Transverse colon (tissue), 4 donors: ENCODE data around the gene MAST4. TPM values are rescaled to one million over a fixed set of nuclear protein-coding genes. Genes with fewer than 3 reads are reported as not detected.
A peak's percentile ranks its signal among the peaks of the same experiment; 100 is the strongest.

Source experiments
- DNase-seq: peaks from one replicate; pipeline ENCODE4 v3.0.0-alpha.2; 2019
- H3K27ac ChIP-seq, 4 donors: fragments of 200-600 bp; sonication (generic); 2 replicates each; pipeline ENCODE4 v1.5.1; 2016 to 2018; ENCODE audit warnings: inconsistent platforms in 4 of 4
- H3K27me3 ChIP-seq: fragments of 200-600 bp; sonication (generic); 2 replicates; pipeline ENCODE4 v1.5.1; 2017; ENCODE audit warnings: inconsistent platforms
- H3K36me3 ChIP-seq, 4 donors: fragments of 200-600 bp; sonication (generic); 2 replicates each; pipeline ENCODE4 v1.5.1; 2017 to 2019; ENCODE audit warnings: inconsistent platforms in 4 of 4
- H3K4me1 ChIP-seq, 4 donors: fragments of 200-600 bp; sonication (generic); 2 replicates each; pipeline ENCODE4 v1.5.1; 2017 to 2020; ENCODE audit warnings: inconsistent platforms in 4 of 4
- H3K4me3 ChIP-seq, 4 donors: fragments of 200-600 bp; sonication (generic); 1 replicate in 1 of 4; 2 replicates in 3 of 4; pipeline versions ENCODE4 v1.5.1 to v1.6.1; 2017 to 2019; ENCODE audit warnings: inconsistent platforms in 4 of 4
- H3K9me3 ChIP-seq, 2 donors: fragments of 200-600 bp; sonication (generic); 2 replicates each; pipeline ENCODE4 v1.5.1; 2017 to 2019; ENCODE audit warnings: inconsistent platforms in 2 of 2
- EP300 ChIP-seq: sonication (generic); formaldehyde crosslinking; IDR thresholded peaks from one replicate; pipeline ENCODE4 v1.6.1; 2017; ENCODE audit warnings: antibody characterized with exemption, low read depth
- POLR2A ChIP-seq: fragments of 450-650 bp; IDR thresholded peaks from one replicate; pipeline ENCODE4 v1.6.1; 2016; ENCODE audit warnings: antibody characterized with exemption, mild to moderate bottlenecking, moderate library complexity
- POLR2AphosphoS5 ChIP-seq, 3 donors: sonication (generic); formaldehyde crosslinking; IDR thresholded peaks; one replicate each; pipeline ENCODE4 v1.6.1; 2016; ENCODE audit warnings: antibody characterized with exemption in 3 of 3
- WGBS, 2 donors: methylation state at CpG; one replicate each; pipeline ENCODE4 v1.1.5; 2018; ENCODE audit warnings: low coverage in 1 of 2; 5-methylcytosine and 5-hydroxymethylcytosine counted together
- in situ Hi-C, 4 donors: fragments of 200-750 bp; cut with MboI; loops; one replicate each; pipeline versions ENCODE4 v1.15.0 to v1.15.1; 2017; ENCODE audit warnings: low sequenced_read_pairs in 3 of 4, low pct_ligation_motif_present in 1 of 4, low pct_unique_long_range_greater_than_20kb in 1 of 4
- intact Hi-C: fragments of 100-400 bp; cut with DNase I; formaldehyde crosslinking; loops from one replicate; pipeline ENCODE4 v1.15.1; 2023; ENCODE audit warnings: low total_unique reads
- total RNA-seq, 4 donors: library from RNA; depleted of rRNA; stranded (reverse); fragments of >200 nt; gene quantifications; one replicate each; pipeline ENCODE4 v1.1.0, GENCODE V29; 2016
- TF ChIP-seq, protein P1 (sequence below), 5 experiments: fragments of 200-600 bp in 3 of 5; fragments of 450-650 bp in 2 of 5; sonication (generic) in 3 of 5; IDR thresholded peaks; 1 replicate in 2 of 5; 2 replicates in 3 of 5; pipeline ENCODE4 v1.5.1; 2016 to 2017; ENCODE audit warnings: antibody characterized with exemption in 5 of 5, inconsistent platforms in 3 of 5, mild to moderate bottlenecking in 2 of 5, moderate library complexity in 1 of 5

Gene MAST4
- total RNA-seq, 4 donors from 2014 or later = 20.3 to 46.8 (median 35.4) TPM

- 50 to 54% methylated on average over 3 of the region's 3 CpGs for WGBS, 2 donors
- no peak for TF ChIP-seq POLR2AphosphoS5 (IDR thresholded peaks at IDR 0.05)
- TF ChIP-seq, protein P1, sequence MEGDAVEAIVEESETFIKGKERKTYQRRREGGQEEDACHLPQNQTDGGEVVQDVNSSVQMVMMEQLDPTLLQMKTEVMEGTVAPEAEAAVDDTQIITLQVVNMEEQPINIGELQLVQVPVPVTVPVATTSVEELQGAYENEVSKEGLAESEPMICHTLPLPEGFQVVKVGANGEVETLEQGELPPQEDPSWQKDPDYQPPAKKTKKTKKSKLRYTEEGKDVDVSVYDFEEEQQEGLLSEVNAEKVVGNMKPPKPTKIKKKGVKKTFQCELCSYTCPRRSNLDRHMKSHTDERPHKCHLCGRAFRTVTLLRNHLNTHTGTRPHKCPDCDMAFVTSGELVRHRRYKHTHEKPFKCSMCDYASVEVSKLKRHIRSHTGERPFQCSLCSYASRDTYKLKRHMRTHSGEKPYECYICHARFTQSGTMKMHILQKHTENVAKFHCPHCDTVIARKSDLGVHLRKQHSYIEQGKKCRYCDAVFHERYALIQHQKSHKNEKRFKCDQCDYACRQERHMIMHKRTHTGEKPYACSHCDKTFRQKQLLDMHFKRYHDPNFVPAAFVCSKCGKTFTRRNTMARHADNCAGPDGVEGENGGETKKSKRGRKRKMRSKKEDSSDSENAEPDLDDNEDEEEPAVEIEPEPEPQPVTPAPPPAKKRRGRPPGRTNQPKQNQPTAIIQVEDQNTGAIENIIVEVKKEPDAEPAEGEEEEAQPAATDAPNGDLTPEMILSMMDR (IDR thresholded peaks at IDR 0.05) = peak; percentile 86 to 91 (median 90)
- intact Hi-C loops (no loop called here), in situ Hi-C loops (no loop called here)
- H3K9me3 ChIP-seq = no peaks in the 10 kb centered on the region
- H3K27ac ChIP-seq = no peak overlapping the region
- no peak for DNase-seq
- no peaks in the 10 kb centered on the region for H3K27me3 ChIP-seq
- H3K4me1 ChIP-seq = peaks cover 6 to 48% (median 28%) of the 10 kb centered on the region in 4 donors
- no peak overlapping the region for H3K4me3 ChIP-seq
- H3K36me3 ChIP-seq = no peaks in the 10 kb centered on the region
These were observed 392.0 kb downstream of the MAST4 start for GRCh38 chr5:66987949-66988838.

DNA sequence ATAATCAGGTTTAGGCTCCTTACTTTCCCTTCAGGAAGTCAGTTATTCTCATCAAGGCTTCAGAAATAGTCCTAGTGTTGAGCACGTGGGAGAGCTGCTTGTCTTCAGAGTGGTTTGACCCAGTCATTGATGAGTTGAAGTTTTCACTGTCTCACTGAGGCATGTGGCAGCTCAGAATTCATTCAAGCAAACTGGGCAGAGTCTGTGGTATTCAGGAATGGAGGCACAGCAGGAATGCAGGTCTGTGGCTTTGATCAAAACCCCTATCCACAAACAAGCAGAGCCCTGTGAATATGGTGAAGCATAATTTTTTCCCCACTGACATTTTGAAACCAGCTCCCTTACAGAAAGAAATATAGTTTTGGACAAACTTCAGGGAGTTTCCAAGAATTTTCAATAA lies 393.1 kb downstream of the MAST4 start:
- H3K36me3 ChIP-seq = no peaks in the 10 kb centered on the region
- H3K9me3 ChIP-seq = no peaks in the 10 kb centered on the region
- no peaks in the 10 kb centered on the region for H3K27me3 ChIP-seq
- peaks cover 6 to 40% (median 22%) of the 10 kb centered on the region in 4 donors for H3K4me1 ChIP-seq
- TF ChIP-seq, protein P1 (IDR thresholded peaks at IDR 0.05) = no peak
- no peak for TF ChIP-seq POLR2AphosphoS5 (IDR thresholded peaks at IDR 0.05)
- no peak for TF ChIP-seq EP300
- TF ChIP-seq POLR2A = no peak
- no peak overlapping the region for H3K27ac ChIP-seq
- no peak for DNase-seq
- in situ Hi-C loops (no loop called here), intact Hi-C loops (no loop called here)
- 0% methylated on average over 1 of the region's 1 CpG for WGBS, 2 donors
- H3K4me3 ChIP-seq = no peak overlapping the region

DNA sequence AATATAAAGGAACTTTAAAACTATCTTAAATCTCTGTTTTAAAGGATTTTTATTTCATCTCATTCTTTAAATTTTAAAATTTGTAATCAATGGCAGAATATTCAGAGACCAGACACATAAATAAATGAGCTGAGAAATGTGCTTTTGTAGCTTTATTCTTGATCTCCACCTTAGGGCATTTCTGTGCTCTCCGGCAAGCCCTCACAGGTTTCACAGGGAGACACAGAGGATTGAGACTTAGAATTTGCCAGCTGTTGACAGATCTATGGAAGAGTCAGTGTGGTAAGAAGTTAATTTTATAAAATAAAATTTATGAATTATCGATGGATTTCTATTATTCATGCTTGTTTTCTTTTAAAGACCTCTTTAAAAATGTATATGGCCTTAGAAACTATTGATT lies 393.6 kb downstream of the MAST4 start:
- Histone ChIP-seq H3K9me3 (no peaks in the 10 kb centered on the region), H3K27me3 (no peaks in the 10 kb centered on the region), H3K4me1 (peaks cover 5 to 35% (median 19%) of the 10 kb centered on the region in 4 donors), H3K4me3 (no peak overlapping the region), H3K36me3 (no peaks in the 10 kb centered on the region), H3K27ac (no peak overlapping the region)
- TF ChIP-seq POLR2AphosphoS5 (IDR thresholded peaks at IDR 0.05) (no peak), EP300 (no peak), POLR2A (no peak)
- WGBS, 2 donors = 96 to 100% methylated on average over 2 of the region's 2 CpGs
- intact Hi-C loops = no loop called here
- no peak for DNase-seq
- in situ Hi-C loops = no loop called here

- intact Hi-C loops = no loop called here
- H3K4me3 ChIP-seq = no peak overlapping the region
- no peaks in the 10 kb centered on the region for H3K9me3 ChIP-seq
- DNase-seq = no peak
- in situ Hi-C loops = no loop called here
- H3K36me3 ChIP-seq = no peaks in the 10 kb centered on the region
- H3K4me1 ChIP-seq = peaks cover under 1 to 15% (median 8%) of the 10 kb centered on the region in 4 donors
- no peak for TF ChIP-seq POLR2AphosphoS5 (IDR thresholded peaks at IDR 0.05)
- no peak for TF ChIP-seq POLR2A
- TF ChIP-seq, protein P1 (IDR thresholded peaks at IDR 0.05) = no peak
- TF ChIP-seq EP300 = no peak
- H3K27me3 ChIP-seq = no peaks in the 10 kb centered on the region
- WGBS, 2 donors = 0 to 10% methylated on average over 1 to 2 of the region's 2 CpGs
- no peak overlapping the region for H3K27ac ChIP-seq
These were observed 395.6 kb downstream of the MAST4 start for GRCh38 chr5:66991746-66992145.
